Right lobe of liver (tissue), 4 donors: ENCODE results near the gene SSTR1.

Experiments
- POLR2A ChIP-seq: fragments of 450-650 bp; IDR thresholded peaks from one replicate; pipeline ENCODE4 v1.6.1; 2017; ENCODE audit warnings: antibody characterized with exemption, mild to moderate bottlenecking
- TF ChIP-seq, protein P1 (sequence below), 4 donors: fragments of 200-600 bp in 3 of 4; fragments of 450-650 bp in 1 of 4; IDR thresholded peaks; one replicate each; pipeline versions ENCODE4 v1.5.1 to v1.8.0; 2016 to 2022; ENCODE audit warnings: antibody characterized with exemption in 4 of 4, mild to moderate bottlenecking in 2 of 4
- donor health status: DM: no; HTN: no; CAD: no.
- donor health status: DM: no; HTN: no; CAD: no.
- donor health status: DM: no; HTN: yes; CAD: no.

DNA sequence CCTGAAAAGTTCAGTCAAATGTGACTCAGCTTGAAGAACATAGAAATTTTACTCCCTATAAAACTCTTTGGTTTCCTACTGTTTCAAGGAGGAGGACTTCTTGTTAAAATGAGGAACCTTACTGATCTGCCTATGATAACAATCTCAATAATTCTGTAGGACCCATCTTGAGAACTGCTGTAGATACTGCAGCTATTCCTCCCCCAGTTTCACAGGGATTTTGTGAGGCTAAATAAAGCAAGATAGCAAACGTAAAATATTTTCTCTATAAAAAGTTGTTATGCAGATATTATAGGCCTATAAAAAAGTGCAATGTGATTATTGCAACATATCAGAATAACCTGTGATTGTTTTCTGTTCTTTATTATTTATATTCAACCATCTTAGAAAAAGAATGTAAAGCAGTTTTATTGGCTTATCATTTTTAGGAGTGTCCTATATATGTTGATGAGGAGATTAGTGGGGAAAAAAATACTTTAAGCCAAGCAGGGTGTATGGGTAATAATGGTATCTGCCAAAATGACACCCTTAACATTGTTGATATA, 36.1 kb downstream of the SSTR1 start:
- TF ChIP-seq POLR2A = no peak
- TF ChIP-seq, protein P1, sequence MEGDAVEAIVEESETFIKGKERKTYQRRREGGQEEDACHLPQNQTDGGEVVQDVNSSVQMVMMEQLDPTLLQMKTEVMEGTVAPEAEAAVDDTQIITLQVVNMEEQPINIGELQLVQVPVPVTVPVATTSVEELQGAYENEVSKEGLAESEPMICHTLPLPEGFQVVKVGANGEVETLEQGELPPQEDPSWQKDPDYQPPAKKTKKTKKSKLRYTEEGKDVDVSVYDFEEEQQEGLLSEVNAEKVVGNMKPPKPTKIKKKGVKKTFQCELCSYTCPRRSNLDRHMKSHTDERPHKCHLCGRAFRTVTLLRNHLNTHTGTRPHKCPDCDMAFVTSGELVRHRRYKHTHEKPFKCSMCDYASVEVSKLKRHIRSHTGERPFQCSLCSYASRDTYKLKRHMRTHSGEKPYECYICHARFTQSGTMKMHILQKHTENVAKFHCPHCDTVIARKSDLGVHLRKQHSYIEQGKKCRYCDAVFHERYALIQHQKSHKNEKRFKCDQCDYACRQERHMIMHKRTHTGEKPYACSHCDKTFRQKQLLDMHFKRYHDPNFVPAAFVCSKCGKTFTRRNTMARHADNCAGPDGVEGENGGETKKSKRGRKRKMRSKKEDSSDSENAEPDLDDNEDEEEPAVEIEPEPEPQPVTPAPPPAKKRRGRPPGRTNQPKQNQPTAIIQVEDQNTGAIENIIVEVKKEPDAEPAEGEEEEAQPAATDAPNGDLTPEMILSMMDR (IDR thresholded peaks at IDR 0.05) = no peak
